HG02571 (cell line): ENCODE measurements around the gene CACNA1I.

Experiments used
- ATAC-seq: cut with Tn5 transposase; IDR thresholded peaks from one replicate; pipeline ENCODE4 v1.9.1; 2021; ENCODE audit warnings: mild to moderate bottlenecking, moderate library complexity; ENCODE audit not compliant: unreplicated experiment

The CACNA1I gene

GRCh38 chr22:39535357-39535725 lies 35.2 kb upstream of the CACNA1I start:
- no peak for ATAC-seq

GRCh38 chr22:39535831-39536449 lies 34.6 kb upstream of the CACNA1I start:
- ATAC-seq: no peak

- no peak for ATAC-seq
Observed at GRCh38 chr22:39536711-39537110, 33.8 kb upstream of the CACNA1I start.

- ATAC-seq: no peak
Observed at GRCh38 chr22:39537975-39538374, 32.6 kb upstream of the CACNA1I start.

GRCh38 chr22:39543095-39543494 lies 27.5 kb upstream of the CACNA1I start:
- no peak for ATAC-seq

- no peak for ATAC-seq
Observed at GRCh38 chr22:39545386-39546365, 24.9 kb upstream of the CACNA1I start.

GRCh38 chr22:39546889-39547586 lies 23.5 kb upstream of the CACNA1I start:
- ATAC-seq: no peak

- ATAC-seq: no peak
Observed at GRCh38 chr22:39547587-39547947, 23.0 kb upstream of the CACNA1I start.

- ATAC-seq: no peak
Observed at GRCh38 chr22:39553429-39553828, 17.1 kb upstream of the CACNA1I start.

- no peak for ATAC-seq
Observed at GRCh38 chr22:39554151-39554550, 16.4 kb upstream of the CACNA1I start.

GRCh38 chr22:39556970-39557841 lies 13.3 kb upstream of the CACNA1I start:
- no peak for ATAC-seq

- no peak for ATAC-seq
Observed at GRCh38 chr22:39558254-39558727, 12.3 kb upstream of the CACNA1I start.

- ATAC-seq: no peak
Observed at GRCh38 chr22:39558950-39559349, 11.6 kb upstream of the CACNA1I start.

GRCh38 chr22:39559456-39560105 lies 11.0 kb upstream of the CACNA1I start:
- no peak for ATAC-seq

GRCh38 chr22:39560127-39560526 lies 10.4 kb upstream of the CACNA1I start:
- no peak for ATAC-seq

GRCh38 chr22:39562839-39563489 lies 7.6 kb upstream of the CACNA1I start:
- ATAC-seq: no peak

GRCh38 chr22:39563571-39564428 lies 6.8 kb upstream of the CACNA1I start:
- ATAC-seq: no peak

GRCh38 chr22:39565414-39565944 lies 5.1 kb upstream of the CACNA1I start:
- no peak for ATAC-seq
